ENCODE measurements around the gene SIRPB2. TPM values are rescaled to one million over a fixed set of nuclear protein-coding genes. Genes with fewer than 3 reads are reported as not detected.

Gene SIRPB2
- total RNA-seq = 0.13 and 0.38 TPM in 2 replicates

GRCh38 chr20:1491281-1491840 is at the start of gene SIRPB2:
Gene SIRPB2 (minus strand): TSS chr20:1491420. CDS start chr20:1491359, 61 bp downstream.
- DNase-seq (ENCODE audit: low read depth in 2 of 2) = peak; percentile 27 to 93

GRCh38 chr20:1539816-1540419 is 48.7 kb upstream of the SIRPB2 start:
- DNase-seq (ENCODE audit: low read depth in 2 of 2) = no peak

GRCh38 chr20:1538655-1539054 is 47.4 kb upstream of the SIRPB2 start:
- DNase-seq (ENCODE audit: low read depth in 2 of 2) = no peak

DNA sequence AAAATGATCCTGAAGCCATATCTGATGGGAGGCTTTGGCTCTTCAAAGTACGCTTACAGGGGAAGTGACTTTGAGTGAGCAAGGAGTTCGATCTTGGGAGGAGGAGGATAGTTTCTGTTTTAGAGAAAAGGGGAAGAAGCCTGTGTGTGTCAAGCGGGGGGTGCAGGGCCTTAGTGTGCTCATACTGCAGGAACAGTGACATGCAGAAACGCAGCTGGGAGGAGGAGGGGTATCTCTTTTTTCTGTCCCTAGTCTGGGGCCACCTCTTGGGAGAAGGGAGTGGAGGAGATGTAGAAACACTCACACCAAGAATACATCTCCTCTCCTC is 46.5 kb upstream of the SIRPB2 start:
- no peak for DNase-seq (ENCODE audit: low read depth in 2 of 2)

DNA sequence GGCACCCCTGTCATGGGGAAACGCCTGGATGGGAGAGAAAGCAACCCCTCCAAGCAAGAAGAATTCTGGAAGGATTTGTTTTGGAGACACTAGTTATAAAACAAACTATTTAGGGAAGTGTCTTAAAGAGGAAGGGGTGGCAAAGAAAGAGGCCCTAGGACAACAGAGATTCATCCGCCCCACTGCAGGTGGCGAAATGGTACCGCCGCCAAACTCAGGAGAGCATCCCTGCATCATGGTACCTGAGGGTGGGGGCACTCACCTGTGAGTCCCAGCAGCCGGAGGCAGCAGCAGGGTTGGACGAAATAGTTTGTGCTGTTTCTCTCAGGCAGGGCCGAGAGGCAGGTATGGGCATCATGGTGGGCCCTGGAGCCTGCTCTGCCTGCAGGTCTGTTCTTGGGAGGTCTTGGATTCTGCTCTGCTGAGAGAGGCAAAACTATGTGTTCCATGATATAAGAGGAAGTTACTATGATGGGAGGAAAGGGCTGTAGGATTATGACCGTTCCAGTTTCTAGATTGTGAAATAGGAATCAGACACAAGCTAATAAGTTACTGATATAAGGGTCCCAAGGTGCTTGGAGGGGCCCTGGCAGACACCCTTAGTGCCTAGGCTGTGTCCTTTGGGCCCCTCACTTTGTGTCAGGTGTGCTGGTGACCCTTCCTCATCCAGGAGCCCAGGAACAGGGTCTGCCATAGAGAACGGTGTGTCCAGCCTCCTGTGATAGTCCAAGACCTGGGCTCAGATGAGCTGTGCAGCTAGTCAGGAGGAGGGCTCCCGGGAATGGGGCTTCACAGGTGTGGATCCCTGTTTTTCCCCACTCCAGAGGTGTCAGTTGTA is 45.9 kb upstream of the SIRPB2 start:
- DNase-seq (ENCODE audit: low read depth in 2 of 2) = no peak

- DNase-seq (ENCODE audit: low read depth in 2 of 2) = no peak
These were observed 44.4 kb upstream of the SIRPB2 start for GRCh38 chr20:1535420-1536175.

DNA sequence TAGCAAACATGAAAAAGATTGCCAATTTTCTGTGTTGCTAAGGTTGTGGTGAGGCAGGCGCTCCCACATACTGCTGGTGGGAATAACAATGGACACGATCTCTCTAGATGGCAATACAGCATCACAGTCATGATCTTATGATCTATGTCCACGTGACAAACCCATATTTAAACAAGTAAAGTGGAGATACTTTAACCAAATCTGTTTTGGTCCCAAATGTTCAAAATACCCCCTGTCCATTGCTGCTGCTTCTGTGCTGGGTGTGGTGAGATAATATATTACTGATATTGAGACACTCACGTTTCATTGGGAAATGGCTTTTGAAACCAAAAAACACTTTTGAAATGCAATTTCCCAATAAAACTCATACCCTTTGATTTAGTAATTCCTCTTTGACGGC is 43.3 kb upstream of the SIRPB2 start:
- no peak for DNase-seq (ENCODE audit: low read depth in 2 of 2)

GRCh38 chr20:1533059-1533458 is 41.8 kb upstream of the SIRPB2 start:
- DNase-seq (ENCODE audit: low read depth in 2 of 2) = no peak

DNA sequence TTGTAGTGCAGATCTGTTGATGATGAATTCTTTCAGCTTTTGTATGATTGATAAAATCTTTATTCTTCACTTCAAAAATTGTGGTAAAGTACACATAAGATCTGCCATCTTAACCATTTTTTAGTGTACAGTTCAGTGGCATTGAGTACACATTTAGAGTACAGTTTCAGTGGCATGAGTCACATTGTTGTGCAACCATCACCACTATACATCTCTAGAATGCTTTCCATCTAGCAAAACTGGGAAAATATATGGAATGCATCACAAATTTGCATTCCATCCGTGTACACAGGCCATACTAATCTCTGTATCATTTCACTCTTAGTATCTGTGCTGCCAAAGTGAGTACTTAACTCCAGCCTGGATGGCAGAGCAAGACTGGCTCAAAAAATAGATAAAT is 37.6 kb upstream of the SIRPB2 start:
- DNase-seq (ENCODE audit: low read depth in 2 of 2) = no peak

- DNase-seq (ENCODE audit: low read depth in 2 of 2) = no peak
These were observed 36.7 kb upstream of the SIRPB2 start for GRCh38 chr20:1527923-1528322.

DNA sequence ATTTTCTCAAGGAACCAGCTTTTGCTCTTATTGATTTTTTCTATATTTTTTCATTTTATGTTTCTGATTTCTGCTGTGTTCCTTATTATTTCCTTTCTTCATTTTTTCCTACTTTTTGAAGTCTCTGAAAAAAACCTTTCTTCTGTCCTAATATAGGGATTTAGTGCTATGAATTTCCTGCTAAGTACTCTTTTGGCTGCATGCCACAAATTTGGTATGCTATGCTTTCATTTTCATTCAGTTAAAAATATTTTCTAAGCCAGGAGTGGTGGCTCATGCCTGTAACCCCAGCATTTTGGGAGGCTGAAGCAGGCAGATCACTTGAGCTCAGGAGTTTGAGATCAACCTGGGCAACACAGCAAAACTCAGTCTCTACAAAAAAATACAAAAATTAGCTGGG is 35.7 kb upstream of the SIRPB2 start:
- DNase-seq (ENCODE audit: low read depth in 2 of 2) = peak; percentile 32 to 39

DNA sequence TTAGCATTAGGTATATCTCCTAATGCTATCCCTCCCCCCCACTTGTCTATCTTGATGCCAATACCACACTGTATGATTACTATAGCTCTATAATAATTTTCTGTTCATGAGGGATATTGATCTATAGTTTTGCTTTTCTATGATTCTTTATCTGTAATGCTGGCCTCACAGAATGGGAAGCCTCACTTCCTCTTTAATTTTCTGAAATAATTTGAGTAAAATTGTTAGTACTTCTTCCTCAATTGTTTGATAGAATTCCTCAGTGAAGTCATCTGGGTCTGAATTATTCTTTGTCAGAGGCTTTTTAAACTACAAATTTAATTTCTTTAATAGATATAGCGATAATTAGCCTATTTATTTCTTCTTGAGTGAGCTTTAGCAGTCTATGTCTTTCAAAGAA is 35.1 kb upstream of the SIRPB2 start:
- DNase-seq (ENCODE audit: low read depth in 2 of 2) = no peak

DNA sequence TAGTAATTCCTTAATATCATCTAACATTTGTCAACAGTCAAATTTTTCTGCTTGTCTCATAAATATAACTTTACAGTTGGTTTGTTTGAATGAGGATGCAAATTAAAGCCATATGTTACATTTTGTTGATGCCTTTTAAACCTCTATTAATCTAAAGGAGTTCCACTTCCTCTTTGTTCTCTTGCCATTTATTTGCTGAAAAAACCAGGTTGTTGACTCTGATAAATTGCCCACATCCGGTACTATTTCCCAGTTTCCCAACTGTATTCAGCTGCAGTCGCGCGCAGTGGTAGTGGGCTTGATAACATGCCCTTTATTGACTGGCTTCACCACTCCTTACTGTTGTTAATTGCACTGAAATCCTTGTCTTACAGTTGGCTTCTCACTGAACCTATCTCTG is 32.8 kb upstream of the SIRPB2 start:
- DNase-seq (ENCODE audit: low read depth in 2 of 2) = peak in 1 of 2 donors; percentile 7

DNA sequence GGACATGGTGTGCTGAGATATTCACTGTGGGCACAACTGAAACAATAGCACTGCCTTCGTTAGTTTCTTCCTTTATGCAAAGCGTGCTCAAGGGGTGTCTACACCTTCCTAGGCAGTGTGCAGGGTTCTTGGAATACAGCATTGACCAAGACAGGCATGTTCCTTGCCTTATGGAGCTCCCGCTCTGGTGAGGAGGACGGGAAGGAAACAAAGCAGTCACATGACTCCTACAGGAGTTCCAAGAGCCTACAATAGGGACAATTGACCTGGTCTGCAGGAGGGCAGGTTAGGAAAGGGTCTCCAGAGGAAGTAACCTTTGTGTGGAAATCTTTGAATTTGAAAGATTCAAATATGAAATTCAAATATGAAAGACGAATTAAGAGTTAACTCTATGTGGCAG is 25.8 kb upstream of the SIRPB2 start:
- no peak for DNase-seq (ENCODE audit: low read depth in 2 of 2)

GRCh38 chr20:1513801-1514200 is 22.6 kb upstream of the SIRPB2 start:
- DNase-seq (ENCODE audit: low read depth in 2 of 2) = no peak

DNA sequence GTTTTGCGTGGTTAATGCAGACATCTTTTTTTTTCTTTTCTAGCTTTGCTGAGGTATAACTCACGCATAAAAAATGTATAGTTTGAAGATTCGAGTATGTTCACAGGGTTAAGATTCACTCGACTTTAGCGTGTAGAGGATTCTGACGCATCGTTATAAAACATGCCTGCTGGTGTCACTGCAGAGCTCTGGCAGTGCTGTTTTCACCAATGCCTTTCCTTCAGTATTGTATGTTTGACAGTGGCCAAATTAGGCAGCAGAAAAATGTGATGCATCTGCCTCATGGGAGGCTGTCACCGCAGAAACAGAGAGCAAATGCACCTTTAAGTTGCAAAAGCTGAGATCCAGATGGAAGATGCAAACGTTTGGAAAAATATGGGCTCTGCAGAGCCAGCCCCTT is 18.0 kb upstream of the SIRPB2 start:
- peak; percentile 22 to 41 for DNase-seq (ENCODE audit: low read depth in 2 of 2)

DNA sequence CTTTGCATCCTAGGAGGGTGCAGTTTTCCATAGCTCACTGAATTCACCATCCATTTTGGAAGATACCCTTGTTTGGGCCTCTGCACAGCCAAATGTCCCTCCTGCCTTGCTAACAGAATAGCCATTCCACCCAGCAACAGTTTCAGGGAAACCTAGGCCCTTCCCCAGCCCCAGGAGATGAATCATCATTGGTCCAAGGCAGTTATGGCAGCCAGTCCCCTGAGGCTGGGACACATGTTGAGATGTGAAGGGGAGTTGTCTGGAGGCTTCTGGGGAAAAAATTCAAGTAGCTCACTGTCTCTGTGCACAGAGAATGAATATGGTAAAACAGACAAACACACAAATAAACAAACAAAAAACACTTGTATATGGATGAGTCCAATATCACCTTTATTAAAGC is 17.4 kb upstream of the SIRPB2 start:
- no peak for DNase-seq (ENCODE audit: low read depth in 2 of 2)

- no peak for DNase-seq (ENCODE audit: low read depth in 2 of 2)
These were observed 16.1 kb upstream of the SIRPB2 start for GRCh38 chr20:1507276-1507675.

GRCh38 chr20:1505871-1506270 is 14.7 kb upstream of the SIRPB2 start:
- no peak for DNase-seq (ENCODE audit: low read depth in 2 of 2)

DNA sequence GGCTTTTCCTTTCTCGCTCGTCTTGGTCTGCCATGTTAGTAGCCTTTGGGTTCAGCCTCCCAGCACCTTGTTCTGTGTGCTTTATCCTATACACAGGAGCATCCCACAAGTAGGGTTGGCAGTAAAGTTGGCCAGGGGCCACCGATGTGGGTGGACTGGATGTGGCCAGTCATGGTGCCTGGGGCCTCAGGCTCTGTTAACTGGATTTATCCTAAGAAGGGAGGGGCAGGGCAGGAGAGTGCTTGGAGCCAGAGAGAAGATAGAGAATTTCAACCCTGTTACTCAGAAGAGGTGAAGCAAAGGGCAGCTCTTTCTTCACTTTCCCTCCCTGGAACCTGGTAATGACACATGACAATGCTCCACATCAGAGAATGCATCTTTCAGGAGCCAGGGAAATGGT is 14.1 kb upstream of the SIRPB2 start:
- no peak for DNase-seq (ENCODE audit: low read depth in 2 of 2)

DNA sequence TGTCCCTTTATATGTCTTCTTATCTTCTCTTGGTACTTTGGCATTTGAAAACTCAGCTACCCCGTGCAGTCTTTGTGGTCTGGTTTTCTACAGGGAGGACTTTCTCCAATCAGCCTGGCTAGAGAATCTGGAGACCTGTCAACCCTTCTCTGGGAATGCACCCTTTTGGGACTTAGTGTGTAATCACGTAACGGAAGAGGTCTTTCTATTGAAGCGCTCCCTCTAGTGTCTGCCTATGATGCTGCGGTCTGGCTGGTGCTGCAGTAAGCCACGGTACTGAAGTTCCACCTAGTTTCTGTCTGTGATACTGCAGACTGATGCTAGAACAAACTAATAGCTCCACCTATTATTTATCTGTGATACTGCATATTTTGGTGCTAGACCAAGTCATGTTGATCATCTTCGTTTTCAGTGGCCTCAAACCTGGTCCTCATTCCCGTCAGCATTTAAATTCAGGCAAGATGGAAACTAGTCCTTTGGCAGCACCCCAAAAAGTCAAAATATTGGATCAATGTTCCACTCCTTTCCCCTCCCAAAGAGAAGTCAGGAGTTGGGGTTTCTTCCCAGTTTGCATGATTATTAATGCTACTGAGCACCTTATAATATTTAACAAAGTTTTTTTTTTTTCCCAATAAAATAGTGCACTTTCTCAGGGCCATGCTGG is 12.5 kb upstream of the SIRPB2 start:
- DNase-seq (ENCODE audit: low read depth in 2 of 2) = peak; percentile 89 to 95

DNA sequence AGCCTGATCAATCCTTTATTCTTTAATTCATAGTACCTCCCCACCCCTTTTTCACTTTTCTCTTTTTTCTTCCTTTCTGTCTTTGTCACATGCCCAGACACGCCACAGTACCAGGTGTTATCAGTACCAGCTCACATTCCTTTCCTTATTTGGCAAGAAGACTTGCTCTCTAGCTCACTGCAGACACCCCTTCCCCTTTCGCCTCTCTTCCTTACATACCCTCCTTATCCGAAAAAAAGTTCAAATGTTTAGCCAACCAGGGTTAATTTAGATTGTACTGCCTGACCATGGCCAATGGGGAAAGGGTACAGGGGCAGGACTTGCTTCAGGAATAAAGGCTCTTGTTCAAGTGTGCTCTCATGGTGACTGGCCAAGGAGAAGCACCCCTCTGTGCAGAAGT is 9.3 kb upstream of the SIRPB2 start:
- DNase-seq (ENCODE audit: low read depth in 2 of 2) = no peak

All from dermis microvascular lymphatic vessel endothelial cell (primary cell).